ENCODE data around the gene ACTR10.

Gene ACTR10

GRCh38 chr14:58281969-58282368, 82.0 kb downstream of the ACTR10 start:
- DNase-seq (ENCODE audit: low read depth in 2 of 2) = no peak

GRCh38 chr14:58282925-58283593, 83.1 kb downstream of the ACTR10 start:
- no peak for DNase-seq (ENCODE audit: low read depth in 2 of 2)

GRCh38 chr14:58283730-58284129, 83.8 kb downstream of the ACTR10 start:
- DNase-seq (ENCODE audit: low read depth in 2 of 2) = no peak

- no peak for DNase-seq (ENCODE audit: low read depth in 2 of 2)
Observed at GRCh38 chr14:58285132-58285531, 85.2 kb downstream of the ACTR10 start.

Measured in stimulated activated CD8-positive, alpha-beta memory T cell treated with anti-CD3 and anti-CD28 coated beads, Interleukin-7, amount 100 ng/mL, for 4 hours (primary cell).